NCI-H1105 treated with DMSO at 0.1 percent for 48 hours (cell line): ENCODE data around the gene ACVRL1.

Source experiments
- DNase-seq: peaks from one replicate; lab custom pipeline; 2025; lab: John Stamatoyannopoulos, UW

The ACVRL1 gene

GRCh38 chr12:51898506-51898905, 8.8 kb upstream of the ACVRL1 start:
- no peak for DNase-seq

GRCh38 chr12:51898937-51899336, 8.4 kb upstream of the ACVRL1 start:
- DNase-seq, result no peak

GRCh38 chr12:51900323-51900889, 6.9 kb upstream of the ACVRL1 start:
- DNase-seq, result no peak

GRCh38 chr12:51901121-51901817, 6.0 kb upstream of the ACVRL1 start:
- no peak for DNase-seq

GRCh38 chr12:51901881-51902280, 5.4 kb upstream of the ACVRL1 start:
- DNase-seq, result no peak

- no peak for DNase-seq
Measured at GRCh38 chr12:51904951-51905470, 2.3 kb upstream of the ACVRL1 start.

- no peak for DNase-seq
Measured at GRCh38 chr12:51905471-51906429, 1.6 kb upstream of the ACVRL1 start.

- no peak for DNase-seq
Measured at GRCh38 chr12:51906430-51907082, 748 bp upstream of the ACVRL1 start.

GRCh38 chr12:51907856-51908425, 637 bp downstream of the ACVRL1 start:
- no peak for DNase-seq

- no peak for DNase-seq
Measured at GRCh38 chr12:51908876-51909592, 1.7 kb downstream of the ACVRL1 start.

- no peak for DNase-seq
Measured at GRCh38 chr12:51910168-51910567, 2.9 kb downstream of the ACVRL1 start.

- no peak for DNase-seq
Measured at GRCh38 chr12:51910691-51911090, 3.4 kb downstream of the ACVRL1 start.

- DNase-seq, result no peak
Measured at GRCh38 chr12:51911307-51911706, 4.0 kb downstream of the ACVRL1 start.

- no peak for DNase-seq
Measured at GRCh38 chr12:51911788-51912711, 4.7 kb downstream of the ACVRL1 start.

- no peak for DNase-seq
Measured at GRCh38 chr12:51913071-51914033, 6.0 kb downstream of the ACVRL1 start.

GRCh38 chr12:51914034-51914923, 7.0 kb downstream of the ACVRL1 start:
- no peak for DNase-seq

- no peak for DNase-seq
Measured at GRCh38 chr12:51915003-51915625, 7.8 kb downstream of the ACVRL1 start.
